ENCODE measurements around the gene ANKRD34C. TPM values are rescaled to one million over a fixed set of nuclear protein-coding genes. Genes with fewer than 3 reads are reported as not detected.

The ANKRD34C gene
- total and polyA plus RNA-seq, 7 experiments from 2014 or later = not detected

Other genes with a start within 250 kb of the ANKRD34C start
- gene RASGRF1, start 191.9 kb upstream of the ANKRD34C start, total RNA-seq = under 1 TPM in 2 of 5 experiments, not detected in 3; 0.07 to 0.10 TPM
- gene RASGRF1, start 191.9 kb upstream of the ANKRD34C start, polyA plus RNA-seq = not detected
- gene TMED3, start 28.4 kb downstream of the ANKRD34C start, total RNA-seq = 10 to 100 TPM; 18.6 to 40.5 (median 21.1) TPM
- 10 to 100 TPM; 57.2 to 74.1 TPM for gene TMED3, start 28.4 kb downstream of the ANKRD34C start, polyA plus RNA-seq
- 1 to 10 TPM in 1 of 5 experiments, under 1 TPM in 4; 0.24 to 1.3 (median 0.34) TPM for gene MINAR1, start 149.6 kb downstream of the ANKRD34C start, total RNA-seq
- under 1 TPM; 0.04 to 0.25 TPM for gene MINAR1, start 149.6 kb downstream of the ANKRD34C start, polyA plus RNA-seq